Femur (tissue), 1 donor: ENCODE data around the gene THBD.

Experiments
- DNase-seq: peaks from one replicate; pipeline ENCODE4 v3.0.0-alpha.2; 2017

THBD gene

GRCh38 chr20:23084282-23084844 is 34.9 kb upstream of the THBD start:
- DNase-seq, result no peak

GRCh38 chr20:23083553-23084220 is 34.2 kb upstream of the THBD start:
- no peak for DNase-seq

- DNase-seq, result no peak
Measured at GRCh38 chr20:23082846-23083552, 33.5 kb upstream of the THBD start.

- DNase-seq, result no peak
Measured at GRCh38 chr20:23081263-23081819, 31.9 kb upstream of the THBD start.

GRCh38 chr20:23080521-23080920 is 31.0 kb upstream of the THBD start:
- DNase-seq, result no peak

GRCh38 chr20:23079926-23080325 is 30.5 kb upstream of the THBD start:
- DNase-seq, result no peak

- DNase-seq, result no peak
Measured at GRCh38 chr20:23079016-23079351, 29.5 kb upstream of the THBD start.

GRCh38 chr20:23078351-23079015 is 29.0 kb upstream of the THBD start:
- DNase-seq, result no peak

- DNase-seq, result no peak
Measured at GRCh38 chr20:23077277-23077676, 27.8 kb upstream of the THBD start.

- DNase-seq, result no peak
Measured at GRCh38 chr20:23074052-23074451, 24.6 kb upstream of the THBD start.

- DNase-seq, result no peak
Measured at GRCh38 chr20:23072892-23073586, 23.6 kb upstream of the THBD start.

- no peak for DNase-seq
Measured at GRCh38 chr20:23071996-23072395, 22.5 kb upstream of the THBD start.

GRCh38 chr20:23071398-23071797 is 21.9 kb upstream of the THBD start:
- no peak for DNase-seq

- no peak for DNase-seq
Measured at GRCh38 chr20:23069108-23069507, 19.6 kb upstream of the THBD start.

GRCh38 chr20:23068283-23068682 is 18.8 kb upstream of the THBD start:
- no peak for DNase-seq

- DNase-seq, result no peak
Measured at GRCh38 chr20:23066772-23067171, 17.3 kb upstream of the THBD start.

GRCh38 chr20:23065266-23066201 is 16.1 kb upstream of the THBD start:
- DNase-seq, result no peak

GRCh38 chr20:23063581-23063980 is 14.1 kb upstream of the THBD start:
- no peak for DNase-seq

GRCh38 chr20:23063168-23063567 is 13.7 kb upstream of the THBD start:
- no peak for DNase-seq

- DNase-seq, result no peak
Measured at GRCh38 chr20:23062632-23063031, 13.2 kb upstream of the THBD start.

- peak; percentile 86 for DNase-seq
Measured at GRCh38 chr20:23061734-23062561, 12.5 kb upstream of the THBD start.
